H9 (cell line): Measurements from ENCODE around the gene CASP5. TPM values are rescaled to one million over a fixed set of nuclear protein-coding genes. Genes with fewer than 3 reads are reported as not detected.

Experiments used
- DNase-seq: peaks from one replicate; pipeline ENCODE4 v3.0.0-alpha.2; 2017
- H2AFZ ChIP-seq: one replicate; pipeline ENCODE4 v1.6.1; 2013; ENCODE audit warnings: mild to moderate bottlenecking, low read length, control low read depth, moderate library complexity
- H2AK5ac ChIP-seq: 2 replicates; pipeline ENCODE4 v1.6.1; 2013; ENCODE audit warnings: low read length, control low read depth, mixed read lengths; ENCODE audit not compliant: insufficient read length
- H2BK120ac ChIP-seq: one replicate; pipeline ENCODE4 v1.6.1; 2013; ENCODE audit warnings: low read depth, mild to moderate bottlenecking, low read length, control low read depth, inconsistent platforms; ENCODE audit not compliant: poor library complexity, severe bottlenecking
- H2BK12ac ChIP-seq: 2 replicates; pipeline ENCODE4 v1.6.1; 2013; ENCODE audit warnings: low read length, control low read depth, mixed read lengths, low read depth; ENCODE audit not compliant: insufficient read length
- H2BK15ac ChIP-seq: 2 replicates; pipeline ENCODE4 v1.6.1; 2013; ENCODE audit warnings: low read depth, low read length, control low read depth
- H2BK20ac ChIP-seq: one replicate; pipeline ENCODE4 v1.6.1; 2013; ENCODE audit warnings: low read depth, mild to moderate bottlenecking, low read length, control low read depth, inconsistent platforms; ENCODE audit not compliant: poor library complexity, severe bottlenecking
- H2BK5ac ChIP-seq: 2 replicates; pipeline ENCODE4 v1.6.1; 2013; ENCODE audit warnings: low read length, control low read depth, mixed read lengths; ENCODE audit not compliant: insufficient read length
- H3K14ac ChIP-seq: 2 replicates; pipeline ENCODE4 v1.6.1; 2013; ENCODE audit warnings: low read length, control low read depth; ENCODE audit not compliant: insufficient read depth
- H3K18ac ChIP-seq: 2 replicates; pipeline ENCODE4 v1.6.1; 2013; ENCODE audit warnings: low read depth, mild to moderate bottlenecking, mixed read lengths, low read length, control low read depth; ENCODE audit not compliant: insufficient read length
- H3K23ac ChIP-seq: 2 replicates; pipeline ENCODE4 v1.6.1; 2013; ENCODE audit warnings: low read length, control low read depth, mixed read lengths, low read depth; ENCODE audit not compliant: insufficient read length
- H3K23me2 ChIP-seq: 2 replicates; pipeline ENCODE4 v1.6.1; 2013; ENCODE audit warnings: low read depth, mild to moderate bottlenecking, mixed read lengths, low read length, control low read depth; ENCODE audit not compliant: insufficient read length, poor library complexity, severe bottlenecking
- H3K27ac ChIP-seq: 2 replicates; pipeline ENCODE4 v1.5.1; 2013; ENCODE audit warnings: low read length, control low read depth, mixed read lengths, low read depth; ENCODE audit not compliant: insufficient read length
- H3K27me3 ChIP-seq: 2 replicates; pipeline ENCODE4 v1.6.1; 2013; ENCODE audit warnings: low read length, control low read depth, inconsistent platforms; ENCODE audit not compliant: insufficient read depth
- H3K4ac ChIP-seq: 2 replicates; pipeline ENCODE4 v1.6.1; 2013; ENCODE audit warnings: low read depth, mild to moderate bottlenecking, control low read depth, inconsistent platforms, low read length, moderate library complexity
- H3K4me1 ChIP-seq: 2 replicates; pipeline ENCODE4 v1.6.1; 2013; ENCODE audit warnings: low read length, control low read depth, inconsistent platforms; ENCODE audit not compliant: insufficient read depth
- H3K4me2 ChIP-seq: 2 replicates; pipeline ENCODE4 v1.6.1; 2013; ENCODE audit warnings: low read length, control low read depth, mixed read lengths; ENCODE audit not compliant: insufficient read length, insufficient read depth
- H3K56ac ChIP-seq: 2 replicates; pipeline ENCODE4 v1.6.1; 2013; ENCODE audit warnings: low read depth, mild to moderate bottlenecking, mixed read lengths, low read length, control low read depth; ENCODE audit not compliant: insufficient read length
- H3K79me1 ChIP-seq: 2 replicates; pipeline ENCODE4 v1.6.1; 2013; ENCODE audit warnings: low read depth, mild to moderate bottlenecking, moderate library complexity, low read length, control low read depth, inconsistent platforms; ENCODE audit not compliant: insufficient read depth, poor library complexity, severe bottlenecking
- H3K79me2 ChIP-seq: 2 replicates; pipeline ENCODE4 v1.6.1; 2013; ENCODE audit warnings: low read length, control low read depth, inconsistent platforms; ENCODE audit not compliant: insufficient read depth
- H3K9ac ChIP-seq: 2 replicates; pipeline ENCODE4 v1.6.1; 2013; ENCODE audit warnings: low read length, control low read depth, mixed read lengths; ENCODE audit not compliant: insufficient read length; ENCODE audit errors: extremely low read depth
- H3K9me3 ChIP-seq: one replicate; pipeline ENCODE4 v1.6.1; 2013; ENCODE audit warnings: low read depth, low read length, inconsistent platforms; ENCODE audit not compliant: control insufficient read depth
- H3T11ph ChIP-seq: one replicate; pipeline ENCODE4 v1.6.1; 2013; ENCODE audit warnings: mild to moderate bottlenecking, low read length, control low read depth, inconsistent platforms
- H4K20me1 ChIP-seq: one replicate; pipeline ENCODE4 v1.6.1; 2013; ENCODE audit not compliant: control insufficient read depth, insufficient read length, insufficient read depth
- H4K5ac ChIP-seq: 2 replicates; pipeline ENCODE4 v1.6.1; 2013; ENCODE audit warnings: low read depth, mild to moderate bottlenecking, mixed read lengths, low read length, control low read depth; ENCODE audit not compliant: insufficient read length
- H4K8ac ChIP-seq: replicated peaks from 2 replicates; pipeline ENCODE4 v1.6.1; 2013; ENCODE audit warnings: low read length, control low read depth, mixed read lengths, low read depth; ENCODE audit not compliant: insufficient read length
- H4K91ac ChIP-seq: 2 replicates; pipeline ENCODE4 v1.6.1; 2013; ENCODE audit warnings: low read depth, mild to moderate bottlenecking, moderate library complexity, mixed read lengths, low read length, control low read depth; ENCODE audit not compliant: insufficient read length
- H3K27ac Mint-ChIP-seq, 3 experiments: 2 replicates in 2 of 3; 3 replicates in 1 of 3; pipeline ENCODE4 v1.8.0; 2020 to 2021; ENCODE audit warnings: mixed read lengths in 3 of 3, mild to moderate bottlenecking in 1 of 3, moderate library complexity in 1 of 3
- H3K27me3 Mint-ChIP-seq: 2 replicates; pipeline ENCODE4 v1.8.0; 2021; ENCODE audit warnings: low read depth, mild to moderate bottlenecking, moderate library complexity, mixed read lengths
- H3K36me3 Mint-ChIP-seq, 3 experiments: 2 replicates in 2 of 3; 3 replicates in 1 of 3; pipeline ENCODE4 v1.8.0; 2020 to 2021; ENCODE audit warnings: low read depth in 3 of 3, mixed read lengths in 3 of 3; ENCODE audit not compliant: insufficient read depth in 1 of 3
- H3K4me1 Mint-ChIP-seq, 2 experiments: 2 replicates each; pipeline ENCODE4 v1.8.0; 2020; ENCODE audit warnings: mixed read lengths in 2 of 2
- H3K4me3 Mint-ChIP-seq, 2 experiments: 2 replicates in 1 of 2; 3 replicates in 1 of 2; pipeline ENCODE4 v1.8.0; 2020 to 2021; ENCODE audit warnings: mild to moderate bottlenecking in 2 of 2, mixed read lengths in 2 of 2, moderate library complexity in 1 of 2
- H3K9me3 Mint-ChIP-seq, 2 experiments: 2 replicates in 1 of 2; 3 replicates in 1 of 2; pipeline ENCODE4 v1.8.0; 2020; ENCODE audit warnings: mild to moderate bottlenecking in 2 of 2, mixed read lengths in 2 of 2, moderate library complexity in 1 of 2
- WGBS: extraction: QIAGEN DNeasy Blood & Tissue Kit; methylation state at CpG from one replicate; pipeline ENCODE4 v1.1.7; 2013; ENCODE audit warnings: missing lambda C conversion rate, low lambda C conversion rate, mixed read lengths; ENCODE audit not compliant: insufficient read length; ENCODE audit errors: extremely low coverage; 5-methylcytosine and 5-hydroxymethylcytosine counted together
- total RNA-seq: library from RNA; stranded (reverse); gene quantifications from 2 replicates; pipeline ENCODE4 v1.2.1, GENCODE V29; 2021
- TF ChIP-seq, protein P1 (sequence below): fragments of 200-600 bp; sonication (generic); conservative IDR thresholded peaks from 3 replicates; pipeline ENCODE4 v1.8.0; 2021; ENCODE audit warnings: antibody characterized with exemption, mild to moderate bottlenecking

CASP5 gene
- total RNA-seq, 1 experiment from 2014 or later, result not detected

- H3K18ac ChIP-seq, result no peak overlapping the region
- no peak overlapping the region for H3K56ac ChIP-seq
- no peak overlapping the region for H2BK15ac ChIP-seq
- no peak overlapping the region for H3K23ac ChIP-seq
- H3K9me3 ChIP-seq, result no peaks in the 10 kb centered on the region
- H3K4ac ChIP-seq, result no peak overlapping the region
- no peaks in the 10 kb centered on the region for H3K27me3 ChIP-seq
- no peak overlapping the region for H2BK20ac ChIP-seq
- no peaks in the 10 kb centered on the region for H3K9me3 Mint-ChIP-seq
- WGBS, result no CpG with 5 or more reads among the region's 2 CpGs
- no peaks in the 10 kb centered on the region for H3K27me3 Mint-ChIP-seq
- no peak overlapping the region for H2AK5ac ChIP-seq
- no peak overlapping the region for H4K5ac ChIP-seq
- H4K20me1 ChIP-seq, result no peaks in the 10 kb centered on the region
- no peaks in the 10 kb centered on the region for H3K23me2 ChIP-seq
- H3K9ac ChIP-seq, result no peak overlapping the region
- TF ChIP-seq, protein P1, sequence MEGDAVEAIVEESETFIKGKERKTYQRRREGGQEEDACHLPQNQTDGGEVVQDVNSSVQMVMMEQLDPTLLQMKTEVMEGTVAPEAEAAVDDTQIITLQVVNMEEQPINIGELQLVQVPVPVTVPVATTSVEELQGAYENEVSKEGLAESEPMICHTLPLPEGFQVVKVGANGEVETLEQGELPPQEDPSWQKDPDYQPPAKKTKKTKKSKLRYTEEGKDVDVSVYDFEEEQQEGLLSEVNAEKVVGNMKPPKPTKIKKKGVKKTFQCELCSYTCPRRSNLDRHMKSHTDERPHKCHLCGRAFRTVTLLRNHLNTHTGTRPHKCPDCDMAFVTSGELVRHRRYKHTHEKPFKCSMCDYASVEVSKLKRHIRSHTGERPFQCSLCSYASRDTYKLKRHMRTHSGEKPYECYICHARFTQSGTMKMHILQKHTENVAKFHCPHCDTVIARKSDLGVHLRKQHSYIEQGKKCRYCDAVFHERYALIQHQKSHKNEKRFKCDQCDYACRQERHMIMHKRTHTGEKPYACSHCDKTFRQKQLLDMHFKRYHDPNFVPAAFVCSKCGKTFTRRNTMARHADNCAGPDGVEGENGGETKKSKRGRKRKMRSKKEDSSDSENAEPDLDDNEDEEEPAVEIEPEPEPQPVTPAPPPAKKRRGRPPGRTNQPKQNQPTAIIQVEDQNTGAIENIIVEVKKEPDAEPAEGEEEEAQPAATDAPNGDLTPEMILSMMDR, result no peak
- no peak overlapping the region for H3K27ac Mint-ChIP-seq
- H3K79me1 ChIP-seq, result no peaks in the 10 kb centered on the region
- no peak overlapping the region for H2BK5ac ChIP-seq
- H3K79me2 ChIP-seq, result no peaks in the 10 kb centered on the region
- DNase-seq, result no peak
- H3K4me1 Mint-ChIP-seq, result no peaks in the 10 kb centered on the region
- H3K4me2 ChIP-seq, result no peak overlapping the region
- no peaks in the 10 kb centered on the region for H3K4me1 ChIP-seq
- H4K91ac ChIP-seq, result no peak overlapping the region
- no peak overlapping the region for H3K4me3 Mint-ChIP-seq
- H2BK120ac ChIP-seq, result no peak overlapping the region
- no peaks in the 10 kb centered on the region for H3K36me3 Mint-ChIP-seq
- H3K27ac ChIP-seq, result no peak overlapping the region
- H3K14ac ChIP-seq, result no peak overlapping the region
- H4K8ac ChIP-seq, result no peak overlapping the region
- H2BK12ac ChIP-seq, result no peak overlapping the region
- no peak overlapping the region for H3T11ph ChIP-seq
- H2AFZ ChIP-seq, result no peak overlapping the region
These were observed 31.9 kb upstream of the CASP5 start for GRCh38 chr11:105054723-105055493.
